Activated naive CD4-positive, alpha-beta T cell treated with anti-CD3 and anti-CD28 coated beads, Interleukin-2, amount 50 U/mL, for 72 hours (primary cell): ENCODE data around the gene GUCY1B1. TPM values are rescaled to one million over a fixed set of nuclear protein-coding genes. Genes with fewer than 3 reads are reported as not detected.
"Not testable (repeated sequence)": the region's sequence is repeated elsewhere in the genome, so short reads cannot be mapped to it uniquely, and the experiment has no call there.

Experiments used
- ATAC-seq, 2 donors: fragments of 150-1000 bp; cut with Tn5 transposase; 2 replicates each; pipeline ENCODE4 v1.10.0; 2021; ENCODE audit warnings: mild to moderate bottlenecking in 2 of 2, moderate library complexity in 2 of 2
- DNase-seq, 2 donors: peaks; one replicate each; pipeline ENCODE4 v3.0.0; 2021 to 2022; ENCODE audit warnings: low spot score in 2 of 2
- H3K27ac Mint-ChIP-seq, 2 donors: one replicate each; pipeline ENCODE4 v1.8.0; 2022; ENCODE audit warnings: mild to moderate bottlenecking in 2 of 2, mixed read lengths in 2 of 2
- H3K36me3 Mint-ChIP-seq, 2 donors: one replicate each; pipeline ENCODE4 v1.8.0; 2022; ENCODE audit warnings: mixed read lengths in 2 of 2
- H3K9me3 Mint-ChIP-seq, 2 donors: one replicate each; pipeline ENCODE4 v1.8.0; 2022; ENCODE audit warnings: mixed read lengths in 2 of 2
- total RNA-seq, 2 donors: library from RNA; stranded (reverse); gene quantifications; one replicate each; pipeline ENCODE4 v1.2.3, GENCODE V29; 2022

Gene GUCY1B1
- total RNA-seq, 2 donors from 2014 or later, result 0.20 to 0.27 TPM

GRCh38 chr4:155781249-155781831 is 22.5 kb downstream of the GUCY1B1 start:
- ATAC-seq (no peak), DNase-seq (no peak)
- Mint-ChIP-seq H3K36me3 (no peaks in the 10 kb centered on the region), H3K9me3 (no peaks in the 10 kb centered on the region), H3K27ac (no peak overlapping the region)

GRCh38 chr4:155784637-155785036 is 25.8 kb downstream of the GUCY1B1 start:
- H3K27ac Mint-ChIP-seq, result no peak overlapping the region
- no peaks in the 10 kb centered on the region for H3K36me3 Mint-ChIP-seq
- ATAC-seq, result no peak
- H3K9me3 Mint-ChIP-seq, result no peaks in the 10 kb centered on the region
- DNase-seq, result no peak

GRCh38 chr4:155785828-155786227 is 27.0 kb downstream of the GUCY1B1 start:
- DNase-seq, result no peak
- Mint-ChIP-seq H3K9me3 (no peaks in the 10 kb centered on the region), H3K27ac (no peak overlapping the region), H3K36me3 (no peaks in the 10 kb centered on the region)
- no peak for ATAC-seq

- peak in 1 of 2 donors; percentile 9 for DNase-seq
- no peak overlapping the region for H3K27ac Mint-ChIP-seq
Observed at GRCh38 chr4:155787113-155787710, 28.4 kb downstream of the GUCY1B1 start.

GRCh38 chr4:155789391-155789790 is 30.6 kb downstream of the GUCY1B1 start:
- Mint-ChIP-seq H3K36me3 (no peaks in the 10 kb centered on the region), H3K27ac (no peak overlapping the region), H3K9me3 (no peaks in the 10 kb centered on the region)
- DNase-seq (no peak), ATAC-seq (no peak)

More at GRCh38 chr4:155787113-155787710, 28.4 kb downstream of the GUCY1B1 start:
- Mint-ChIP-seq H3K9me3 (no peaks in the 10 kb centered on the region), H3K36me3 (no peaks in the 10 kb centered on the region)
- peak; percentile 60 to 83 for ATAC-seq

GRCh38 chr4:155789982-155790381 is 31.2 kb downstream of the GUCY1B1 start:
- ATAC-seq (no peak), DNase-seq (no peak)
- H3K36me3 Mint-ChIP-seq, result no peaks in the 10 kb centered on the region
- no peaks in the 10 kb centered on the region for H3K9me3 Mint-ChIP-seq
- no peak overlapping the region for H3K27ac Mint-ChIP-seq

- ATAC-seq, result no peak
- Mint-ChIP-seq H3K36me3 (no peaks in the 10 kb centered on the region), H3K9me3 (no peaks in the 10 kb centered on the region), H3K27ac (no peak overlapping the region)
- no peak for DNase-seq
Observed at GRCh38 chr4:155794589-155795236, 35.9 kb downstream of the GUCY1B1 start.

- H3K27ac Mint-ChIP-seq, result no peak overlapping the region
- DNase-seq (no peak), ATAC-seq (peak in 1 of 2 donors; percentile 53)
- no peaks in the 10 kb centered on the region for H3K9me3 Mint-ChIP-seq
- no peaks in the 10 kb centered on the region for H3K36me3 Mint-ChIP-seq
Observed at GRCh38 chr4:155795991-155796390, 37.2 kb downstream of the GUCY1B1 start.

GRCh38 chr4:155797581-155797980 is 38.8 kb downstream of the GUCY1B1 start:
- DNase-seq, ATAC-seq, H3K9me3 Mint-ChIP-seq, H3K36me3 Mint-ChIP-seq, H3K27ac Mint-ChIP-seq: not testable (repeated sequence)

- peak in 1 of 2 donors; percentile 47 for ATAC-seq
Observed at GRCh38 chr4:155799116-155799793, 40.4 kb downstream of the GUCY1B1 start.

GRCh38 chr4:155799794-155800123 is 40.9 kb downstream of the GUCY1B1 start:
- no peak overlapping the region for H3K27ac Mint-ChIP-seq
- no peak for DNase-seq
- ATAC-seq, result no peak

More at GRCh38 chr4:155799116-155799793, 40.4 kb downstream of the GUCY1B1 start:
- DNase-seq, result no peak
- H3K36me3 Mint-ChIP-seq, result no peaks in the 10 kb centered on the region
- no peaks in the 10 kb centered on the region for H3K9me3 Mint-ChIP-seq
- no peak overlapping the region for H3K27ac Mint-ChIP-seq

GRCh38 chr4:155800685-155801343 is 42.0 kb downstream of the GUCY1B1 start:
- Mint-ChIP-seq H3K27ac (no peak overlapping the region), H3K36me3 (no peaks in the 10 kb centered on the region), H3K9me3 (no peaks in the 10 kb centered on the region)
- ATAC-seq (no peak), DNase-seq (no peak)

More at GRCh38 chr4:155799794-155800123, 40.9 kb downstream of the GUCY1B1 start:
- Mint-ChIP-seq H3K36me3 (no peaks in the 10 kb centered on the region), H3K9me3 (no peaks in the 10 kb centered on the region)

- Mint-ChIP-seq H3K36me3 (no peaks in the 10 kb centered on the region), H3K9me3 (no peaks in the 10 kb centered on the region), H3K27ac (no peak overlapping the region)
- ATAC-seq (no peak), DNase-seq (no peak)
Observed at GRCh38 chr4:155802190-155802959, 43.6 kb downstream of the GUCY1B1 start.

- no peak overlapping the region for H3K27ac Mint-ChIP-seq
- H3K9me3 Mint-ChIP-seq, result no peaks in the 10 kb centered on the region
- no peak for ATAC-seq
- no peak for DNase-seq
- no peaks in the 10 kb centered on the region for H3K36me3 Mint-ChIP-seq
Observed at GRCh38 chr4:155805016-155805415, 46.2 kb downstream of the GUCY1B1 start.

GRCh38 chr4:155807021-155807420 is 48.2 kb downstream of the GUCY1B1 start:
- H3K9me3 Mint-ChIP-seq, result no peaks in the 10 kb centered on the region

GRCh38 chr4:155809835-155810234 is 51.0 kb downstream of the GUCY1B1 start:
- DNase-seq (peak in 1 of 2 donors; percentile 9), ATAC-seq (peak; percentile 71 to 91)
- Mint-ChIP-seq H3K27ac (no peak overlapping the region), H3K36me3 (no peaks in the 10 kb centered on the region), H3K9me3 (no peaks in the 10 kb centered on the region)

More at GRCh38 chr4:155807021-155807420, 48.2 kb downstream of the GUCY1B1 start:
- DNase-seq (no peak), ATAC-seq (no peak)
- H3K27ac Mint-ChIP-seq, result no peak overlapping the region
- H3K36me3 Mint-ChIP-seq, result no peaks in the 10 kb centered on the region
